Prostate gland (tissue), 2 donors: Measurements from ENCODE around the gene CHST6. TPM values are rescaled to one million over a fixed set of nuclear protein-coding genes. Genes with fewer than 3 reads are reported as not detected.
"Not testable (repeated sequence)": the region's sequence is repeated elsewhere in the genome, so short reads cannot be mapped to it uniquely, and the experiment has no call there.

Experiments
- DNase-seq: peaks from one replicate; pipeline ENCODE4 v3.0.0-alpha.2; 2019; ENCODE audit warnings: low spot score
- H3K27ac ChIP-seq, 2 donors: fragments of 200-600 bp; sonication (generic); 2 replicates each; pipeline ENCODE4 v1.5.1; 2017 to 2019
- H3K27me3 ChIP-seq: fragments of 200-600 bp; sonication (generic); replicated peaks from 2 replicates; pipeline ENCODE4 v1.5.1; 2019; ENCODE audit not compliant: insufficient read depth
- H3K36me3 ChIP-seq, 2 donors: fragments of 200-600 bp; sonication (generic); 1 replicate in 1 of 2; 2 replicates in 1 of 2; pipeline versions ENCODE4 v1.5.1 to v1.8.1; 2017 to 2019
- H3K4me1 ChIP-seq: fragments of 200-600 bp; sonication (generic); replicated peaks from 2 replicates; pipeline ENCODE4 v1.5.1; 2019
- H3K4me3 ChIP-seq, 2 donors: fragments of 200-600 bp; sonication (generic); 2 replicates each; pipeline ENCODE4 v1.5.1; 2017 to 2019
- H3K9me3 ChIP-seq: fragments of 200-600 bp; sonication (generic); 2 replicates; pipeline ENCODE4 v1.5.1; 2017
- POLR2A ChIP-seq: fragments of 450-650 bp; IDR thresholded peaks from one replicate; pipeline ENCODE4 v1.6.1; 2016; ENCODE audit warnings: antibody characterized with exemption, mild to moderate bottlenecking
- POLR2AphosphoS5 ChIP-seq: sonication (generic); formaldehyde crosslinking; IDR thresholded peaks from one replicate; pipeline ENCODE4 v1.6.1; 2017; ENCODE audit warnings: antibody characterized with exemption
- WGBS: methylation state at CpG from one replicate; pipeline ENCODE4 v1.1.5; 2018; 5-methylcytosine and 5-hydroxymethylcytosine counted together
- intact Hi-C: fragments of 100-400 bp; cut with DNase I; formaldehyde crosslinking; loops from one replicate; pipeline ENCODE4 v1.14.2; 2022
- total RNA-seq, 2 donors: library from RNA; depleted of rRNA; stranded (reverse); fragments of >200 nt; gene quantifications; one replicate each; pipeline ENCODE4 v1.1.0, GENCODE V29; 2016
- TF ChIP-seq, protein P1 (sequence below), 4 experiments: fragments of 200-600 bp in 2 of 4; fragments of 450-650 bp in 2 of 4; sonication (generic) in 2 of 4; IDR thresholded peaks; 1 replicate in 3 of 4; 2 replicates in 1 of 4; pipeline ENCODE4 v1.5.1; 2016 to 2019; ENCODE audit warnings: antibody characterized with exemption in 4 of 4, mild to moderate bottlenecking in 2 of 4, moderate library complexity in 2 of 4

Gene CHST6
- total RNA-seq, 2 donors from 2014 or later, result 0.23 to 9.5 TPM

DNA sequence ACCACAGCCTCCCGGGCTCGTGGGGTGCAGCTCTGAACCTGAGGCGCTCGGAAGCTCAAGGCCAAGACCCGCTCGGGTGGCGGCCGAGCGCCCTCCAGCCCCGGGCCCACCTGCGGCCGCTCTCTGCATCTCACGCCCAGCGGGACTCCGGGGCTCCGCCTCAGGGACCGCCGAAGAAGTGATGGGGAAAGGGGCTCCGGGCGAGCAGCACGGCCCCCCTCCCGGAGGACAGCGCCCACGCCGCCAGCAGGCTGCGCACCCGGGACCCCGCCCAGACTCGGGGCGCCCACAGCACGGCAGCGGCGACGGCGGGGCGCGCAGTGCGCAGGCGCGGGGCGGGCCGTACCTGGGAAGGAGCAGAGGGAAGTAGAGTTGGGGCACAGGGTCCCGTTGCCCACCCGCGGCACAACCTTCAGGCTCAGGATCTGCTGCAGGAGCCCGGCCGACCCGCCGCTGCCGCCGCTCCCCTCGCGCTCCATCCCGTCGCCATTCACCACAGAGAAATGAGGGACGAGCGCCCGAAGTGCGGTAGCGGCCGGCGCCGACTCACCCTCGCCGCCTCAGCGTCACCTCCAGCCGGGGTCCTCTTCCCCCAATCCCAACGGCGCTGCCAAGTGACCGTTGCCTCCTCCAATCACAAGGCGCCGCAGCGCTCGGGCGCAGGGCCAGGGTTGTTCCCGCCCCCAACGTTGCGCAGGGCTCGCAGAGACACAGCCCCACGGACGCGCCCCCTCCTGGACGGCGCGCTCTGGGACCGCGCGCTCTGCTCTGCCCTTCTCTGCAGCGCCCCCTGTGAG lies 30.9 kb downstream of the CHST6 start, which contains the start of gene TMEM170A:
TSS of gene TMEM170A (minus strand) at position 568 of the 797 bp plus-strand sequence. CDS start at position 479, 89 bp downstream.
- no peaks in the 10 kb centered on the region for H3K27me3 ChIP-seq
- H3K4me1 ChIP-seq, result no peaks in the 10 kb centered on the region
- under 1% methylated on average over 79 of the region's 89 CpGs for WGBS
- H3K9me3 ChIP-seq, result no peaks in the 10 kb centered on the region
- H3K4me3 ChIP-seq, result peak within 1 kb of the TSS; percentile 85 to 92
- H3K36me3 ChIP-seq, result no peaks in the 10 kb centered on the region
- intact Hi-C loops, result loop anchor here (1.0 kb wide), 1 partner anchor 265 kb away; no protein-coding TSS in a partner anchor
- peak; percentile 99 for DNase-seq
- peak within 1 kb of the TSS; percentile 96 to 98 for H3K27ac ChIP-seq
- TF ChIP-seq, protein P1, sequence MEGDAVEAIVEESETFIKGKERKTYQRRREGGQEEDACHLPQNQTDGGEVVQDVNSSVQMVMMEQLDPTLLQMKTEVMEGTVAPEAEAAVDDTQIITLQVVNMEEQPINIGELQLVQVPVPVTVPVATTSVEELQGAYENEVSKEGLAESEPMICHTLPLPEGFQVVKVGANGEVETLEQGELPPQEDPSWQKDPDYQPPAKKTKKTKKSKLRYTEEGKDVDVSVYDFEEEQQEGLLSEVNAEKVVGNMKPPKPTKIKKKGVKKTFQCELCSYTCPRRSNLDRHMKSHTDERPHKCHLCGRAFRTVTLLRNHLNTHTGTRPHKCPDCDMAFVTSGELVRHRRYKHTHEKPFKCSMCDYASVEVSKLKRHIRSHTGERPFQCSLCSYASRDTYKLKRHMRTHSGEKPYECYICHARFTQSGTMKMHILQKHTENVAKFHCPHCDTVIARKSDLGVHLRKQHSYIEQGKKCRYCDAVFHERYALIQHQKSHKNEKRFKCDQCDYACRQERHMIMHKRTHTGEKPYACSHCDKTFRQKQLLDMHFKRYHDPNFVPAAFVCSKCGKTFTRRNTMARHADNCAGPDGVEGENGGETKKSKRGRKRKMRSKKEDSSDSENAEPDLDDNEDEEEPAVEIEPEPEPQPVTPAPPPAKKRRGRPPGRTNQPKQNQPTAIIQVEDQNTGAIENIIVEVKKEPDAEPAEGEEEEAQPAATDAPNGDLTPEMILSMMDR (IDR thresholded peaks at IDR 0.05), result peak; percentile 100
- TF ChIP-seq POLR2A (peak; percentile 95), POLR2AphosphoS5 (peak; percentile 94)

DNA sequence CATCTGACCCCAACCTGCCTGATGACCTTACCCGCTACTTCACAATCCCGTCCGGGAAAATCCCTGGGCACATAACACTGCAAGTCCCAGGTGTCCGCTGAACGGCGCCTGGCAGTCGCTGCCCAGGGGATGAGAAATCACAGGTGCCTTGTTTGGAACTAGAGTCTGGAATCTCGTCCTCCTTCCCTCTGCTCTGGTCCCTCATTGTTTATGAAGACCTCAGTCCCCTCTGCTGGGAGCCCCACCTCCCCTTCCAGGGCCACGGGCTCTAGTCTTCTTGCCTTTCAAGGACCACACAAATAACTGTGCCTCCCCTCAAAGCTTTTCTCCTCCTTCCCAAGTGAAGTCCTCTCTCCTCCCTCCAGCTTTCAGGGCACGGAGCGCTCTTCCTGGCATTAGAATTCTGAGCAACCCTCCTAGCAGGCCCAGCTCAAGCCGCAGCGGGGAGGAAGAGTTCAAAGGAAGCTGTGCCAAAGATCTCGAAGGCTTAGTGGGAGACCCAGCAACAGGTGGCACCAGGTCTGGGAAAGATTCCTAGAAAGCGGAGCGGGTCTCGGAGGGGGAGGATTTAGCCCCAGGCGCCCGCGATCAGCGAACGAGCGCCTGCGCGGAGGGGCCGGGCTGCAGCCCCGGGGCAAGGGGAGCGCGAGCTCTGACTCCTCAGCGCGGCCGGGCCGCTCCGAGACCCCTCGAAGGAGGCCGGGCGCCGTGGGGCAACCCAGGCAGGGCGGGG lies 31.7 kb downstream of the CHST6 start:
- DNase-seq, H3K36me3 ChIP-seq, H3K4me1 ChIP-seq, H3K9me3 ChIP-seq, H3K27me3 ChIP-seq: not testable (repeated sequence)
- intact Hi-C loops, result loop anchor here (1.0 to 2.0 kb wide), 2 partner anchors 29 to 264 kb away; no protein-coding TSS in a partner anchor
- peak overlapping the region; percentile 96 to 98 for H3K27ac ChIP-seq
- H3K4me3 ChIP-seq, result peak overlapping the region; percentile 85 to 92
- WGBS, result 2% methylated on average over 39 of the region's 39 CpGs

DNA sequence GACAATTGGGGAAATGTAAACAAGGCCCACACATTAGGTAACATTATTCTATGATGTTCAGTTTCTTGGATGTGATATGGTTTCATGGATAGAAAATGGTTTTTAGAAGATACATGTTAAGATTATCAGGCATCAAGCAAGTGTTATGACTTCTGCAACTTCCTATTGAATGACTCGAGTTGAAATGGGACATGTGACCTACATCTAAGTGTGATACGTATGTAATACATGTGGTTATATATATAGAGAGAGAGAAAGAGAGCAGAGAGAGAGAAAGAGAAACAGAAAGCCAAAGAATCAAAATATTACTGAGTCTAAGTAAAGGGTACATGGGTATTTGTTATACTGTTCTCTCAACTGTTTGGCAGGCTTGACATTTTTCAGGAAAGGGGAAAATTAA lies 32.4 kb downstream of the CHST6 start:
- Histone ChIP-seq H3K4me3 (no peak overlapping the region), H3K4me1 (no peaks in the 10 kb centered on the region), H3K27ac (no peak overlapping the region), H3K9me3 (no peaks in the 10 kb centered on the region), H3K27me3 (no peaks in the 10 kb centered on the region), H3K36me3 (no peaks in the 10 kb centered on the region)
- intact Hi-C loops, result loop anchor here (2.0 kb wide), 1 partner anchor 28 kb away; no protein-coding TSS in a partner anchor
- WGBS, result 20% methylated on average over 2 of the region's 2 CpGs
- TF ChIP-seq POLR2A (no peak), POLR2AphosphoS5 (no peak)
- TF ChIP-seq, protein P1 (IDR thresholded peaks at IDR 0.05), result no peak
- no peak for DNase-seq

DNA sequence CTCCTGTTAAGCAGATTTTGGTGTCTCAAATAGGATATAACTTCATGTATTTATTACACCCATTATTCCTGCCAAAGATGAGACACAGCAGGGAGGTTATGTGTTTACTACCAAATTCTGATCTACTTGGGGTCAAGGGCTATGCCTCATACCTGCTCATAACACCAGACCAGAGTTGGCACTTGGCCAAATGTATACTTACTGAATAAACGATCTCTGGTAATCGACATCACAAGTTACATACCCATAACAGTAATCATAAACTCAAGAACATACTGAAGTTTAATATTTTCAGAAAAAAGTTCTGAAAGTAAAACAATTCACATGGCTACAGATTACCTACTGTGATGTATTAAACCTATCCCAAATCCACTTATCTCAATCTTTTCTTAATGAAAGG lies 33.7 kb downstream of the CHST6 start:
- intact Hi-C loops, result no loop called here
- DNase-seq, result no peak
- no peaks in the 10 kb centered on the region for H3K9me3 ChIP-seq
- H3K27ac ChIP-seq, result no peak overlapping the region
- 79% methylated on average over 2 of the region's 2 CpGs for WGBS
- TF ChIP-seq POLR2AphosphoS5 (no peak), POLR2A (no peak)
- TF ChIP-seq, protein P1 (IDR thresholded peaks at IDR 0.05), result no peak
- H3K36me3 ChIP-seq, result no peaks in the 10 kb centered on the region
- no peak overlapping the region for H3K4me3 ChIP-seq
- H3K27me3 ChIP-seq, result no peaks in the 10 kb centered on the region
- no peaks in the 10 kb centered on the region for H3K4me1 ChIP-seq

DNA sequence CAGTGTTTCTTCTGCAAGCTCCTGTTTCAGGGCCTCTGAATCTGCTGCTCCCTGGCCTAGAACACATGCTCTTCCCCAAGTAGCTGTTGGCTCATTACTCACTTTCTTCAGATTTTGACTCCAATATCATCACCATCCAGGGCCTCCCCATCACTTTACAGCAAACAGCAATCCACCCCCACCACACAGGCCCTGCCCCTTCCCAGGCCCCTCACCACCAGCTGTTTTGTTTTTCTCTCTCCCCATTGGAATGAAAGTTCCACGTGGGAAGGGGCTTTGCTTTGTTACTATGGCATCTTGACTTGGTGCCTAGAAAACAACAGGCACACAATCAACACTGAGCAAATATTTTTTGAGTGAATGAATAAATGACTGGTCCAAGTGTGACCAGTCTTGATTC lies 34.8 kb downstream of the CHST6 start:
- 15% methylated on average over 1 of the region's 1 CpG for WGBS
- H3K4me1 ChIP-seq, result no peaks in the 10 kb centered on the region
- no peaks in the 10 kb centered on the region for H3K36me3 ChIP-seq
- TF ChIP-seq POLR2AphosphoS5 (no peak), POLR2A (no peak)
- TF ChIP-seq, protein P1 (IDR thresholded peaks at IDR 0.05), result no peak
- no peak overlapping the region for H3K4me3 ChIP-seq
- H3K9me3 ChIP-seq, result no peaks in the 10 kb centered on the region
- no peak for DNase-seq
- no peaks in the 10 kb centered on the region for H3K27me3 ChIP-seq
- intact Hi-C loops, result no loop called here
- H3K27ac ChIP-seq, result no peak overlapping the region
